GM12878 (cell line): Measurements from ENCODE around the gene SLC35A5. TPM values are rescaled to one million over a fixed set of nuclear protein-coding genes. Genes with fewer than 3 reads are reported as not detected.

Experiments
- ATAC-seq: fragments of 200-7000 bp; cut with Tn5 transposase; 3 replicates; pipeline ENCODE4 v1.9.1; 2020; ENCODE audit warnings: mild to moderate bottlenecking, moderate library complexity
- BruUV-seq: library from RNA; stranded (reverse); fragments of 400-500 nt; replicated peaks from 2 replicates; lab custom pipeline; 2021; lab: Mats Ljungman, UMichigan
- CTCF ChIA-PET: fragments of 300-600 bp; sonication (Branson Sonifier 250); formaldehyde crosslinking; extraction: SDS; loops from one replicate; lab custom pipeline; 2021; ENCODE audit warnings: inconsistent platforms; lab: Yijun Ruan, JAX
- POLR2A ChIA-PET: fragments of 350-600 bp; formaldehyde crosslinking; extraction: SDS; loops from one replicate; lab custom pipeline; 2021; ENCODE audit warnings: inconsistent platforms; lab: Charles Lee
- RAD21 ChIA-PET: fragments of 300-600 bp; sonication (Branson Sonifier 250); formaldehyde crosslinking; loops from one replicate; lab custom pipeline; 2023; ENCODE audit warnings: antibody characterized with exemption; ENCODE audit not compliant: unreplicated experiment; lab: Charles Lee
- SMC1A ChIA-PET: fragments of 300-600 bp; sonication (Branson Sonifier 250); formaldehyde crosslinking; loops from one replicate; lab custom pipeline; 2023; ENCODE audit not compliant: unreplicated experiment, uncharacterized antibody; lab: Charles Lee
- DNase-seq: peaks from one replicate; pipeline ENCODE4 v3.0.0-alpha.2; 2011; ENCODE audit warnings: low read depth, low spot score
- FAIRE-seq: peaks from 3 replicates; lab custom pipeline; 2011; peaks lifted over from hg19 to GRCh38; lab: Jason Lieb, UNC
- H2AFZ ChIP-seq: 2 replicates; pipeline ENCODE4 v1.6.0; 2011; ENCODE audit warnings: low read depth, low read length, control low read depth; ENCODE audit not compliant: control insufficient read depth
- H3K27ac ChIP-seq: 2 replicates; pipeline ENCODE4 v1.5.1; 2011; ENCODE audit warnings: control low read depth; ENCODE audit not compliant: control insufficient read depth, insufficient read depth
- H3K27me3 ChIP-seq, 2 experiments: replicated peaks in 1 of 2; 2 replicates each; pipeline versions ENCODE4 v1.6.0 to v1.6.1; 2011; ENCODE audit warnings: low read length in 1 of 2; ENCODE audit not compliant: control insufficient read depth in 2 of 2, insufficient read depth in 2 of 2
- H3K36me3 ChIP-seq, 2 experiments: 2 replicates each; pipeline ENCODE4 v1.5.1; 2011; ENCODE audit warnings: low read length in 1 of 2; ENCODE audit not compliant: control insufficient read depth in 2 of 2, insufficient read depth in 2 of 2
- H3K4me1 ChIP-seq: 2 replicates; pipeline ENCODE4 v1.6.1; 2011; ENCODE audit warnings: mild to moderate bottlenecking, low read length, moderate library complexity, mixed read lengths; ENCODE audit not compliant: control insufficient read depth, insufficient read depth
- H3K4me2 ChIP-seq: 2 replicates; pipeline ENCODE4 v1.6.0; 2011; ENCODE audit warnings: control low read depth; ENCODE audit not compliant: control insufficient read depth, insufficient read depth
- H3K4me3 ChIP-seq: fragments of 200-600 bp; sonication (generic); 2 replicates; pipeline ENCODE4 v1.5.1; 2016
- H3K79me2 ChIP-seq: 2 replicates; pipeline ENCODE4 v1.6.0; 2011; ENCODE audit warnings: low read length; ENCODE audit not compliant: control insufficient read depth, insufficient read depth
- H3K9ac ChIP-seq: 2 replicates; pipeline ENCODE4 v1.8.0; 2011; ENCODE audit warnings: low read length, control low read depth, mixed read lengths; ENCODE audit not compliant: control insufficient read depth, insufficient read depth
- H3K9me3 ChIP-seq: replicated peaks from 3 replicates; pipeline ENCODE4 v1.5.1; 2011; ENCODE audit warnings: mild to moderate bottlenecking, low read length; ENCODE audit not compliant: control insufficient read depth, insufficient read depth
- H4K20me1 ChIP-seq: 2 replicates; pipeline ENCODE4 v1.6.0; 2011; ENCODE audit not compliant: control insufficient read depth, insufficient read depth
- ATF7 ChIP-seq: fragments of 450-650 bp; IDR thresholded peaks from 2 replicates; pipeline ENCODE4 v1.6.1; 2016; ENCODE audit warnings: low read depth, mild to moderate bottlenecking
- EED ChIP-seq: sonication (generic); IDR thresholded peaks from 2 replicates; pipeline ENCODE4 v1.6.1; 2016; ENCODE audit warnings: antibody characterized with exemption, low read depth
- EP300 ChIP-seq, 2 experiments: fragments of 150-350 bp in 1 of 2; IDR thresholded peaks; 2 replicates each; pipeline ENCODE4 v1.6.1; 2011 to 2012; ENCODE audit warnings: low read depth in 2 of 2, low read length in 2 of 2, borderline replicate concordance in 1 of 2, improper control_type of control experiment in 1 of 2, inconsistent platforms in 1 of 2; ENCODE audit not compliant: control insufficient read depth in 1 of 2
- LARP7 ChIP-seq: fragments of 450-650 bp; IDR thresholded peaks from 2 replicates; pipeline ENCODE4 v1.6.1; 2017; ENCODE audit warnings: mild to moderate bottlenecking
- PAX8 ChIP-seq: fragments of 450-650 bp; IDR thresholded peaks from 2 replicates; pipeline ENCODE4 v1.6.1; 2017; ENCODE audit warnings: mild to moderate bottlenecking, moderate library complexity
- RCOR1 ChIP-seq: conservative IDR thresholded peaks from 2 replicates; pipeline ENCODE4 v1.6.1; 2012; ENCODE audit warnings: low read depth, low read length, improper control_type of control experiment
- SREBF2 ChIP-seq: IDR thresholded peaks from 2 replicates; pipeline ENCODE4 v1.6.1; 2012; ENCODE audit warnings: mild to moderate bottlenecking, low read length
- ZBED1 ChIP-seq: IDR thresholded peaks from 2 replicates; pipeline ENCODE4 v1.6.1; 2016; ENCODE audit warnings: borderline replicate concordance
- ZSCAN29 ChIP-seq: fragments of 450-650 bp; IDR thresholded peaks from 2 replicates; pipeline ENCODE4 v1.6.1; 2017; ENCODE audit warnings: mild to moderate bottlenecking, moderate library complexity
- WGBS: methylation state at CpG from one replicate; pipeline ENCODE4 v1.1.6; 2016; ENCODE audit warnings: low lambda C conversion rate; ENCODE audit not compliant: insufficient replicate concordance, insufficient coverage; ENCODE audit errors: missing lambda C conversion rate; 5-methylcytosine and 5-hydroxymethylcytosine counted together
- in situ Hi-C: fragments of 300-500 bp; cut with MboI; formaldehyde crosslinking; loops from 9 replicates; pipeline ENCODE4 v1.14.3; 2018; ENCODE audit warnings: mixed read lengths
- intact Hi-C: fragments of 100-400 bp; cut with micrococcal nuclease; formaldehyde crosslinking; loops from one replicate; pipeline ENCODE4 v1.14.2; 2022; ENCODE audit not compliant: unreplicated experiment
- polyA plus RNA-seq, 11 experiments: library from polyadenylated mRNA; depleted of rRNA in 4 of 11; unstranded in 6 of 11; stranded (reverse) in 5 of 11; fragments of >200 nt; fragmentation: Nextera tagmentation in 4 of 11; fragmentation: Illumina TruSeq in 1 of 11; extraction: Ambion mirVana in 4 of 11; extraction: Trizol in 1 of 11; gene quantifications; 1 replicate in 1 of 11; 2 replicates in 10 of 11; pipeline versions ENCODE4 v1.2.1 to v1.2.3, GENCODE V29; 2011 to 2016; ENCODE audit warnings: inconsistent platforms in 2 of 11, missing spikeins in 2 of 11, low read depth in 1 of 11
- total RNA-seq, 4 experiments: library from RNA; depleted of rRNA in 3 of 4; stranded (reverse); fragments of >200 nt in 3 of 4; fragmentation: Illumina TruSeq in 1 of 4; extraction: Trizol in 1 of 4; gene quantifications; 2 replicates each; pipeline versions ENCODE4 v1.2.1 to v1.2.3, GENCODE V29; 2013 to 2021
- TF ChIP-seq, protein P1 (sequence below): fragments of 450-650 bp; conservative IDR thresholded peaks from 2 replicates; pipeline ENCODE4 v1.6.1; 2017; ENCODE audit warnings: mild to moderate bottlenecking, moderate library complexity
- TF ChIP-seq, protein P2 (sequence below): IDR thresholded peaks from 2 replicates; pipeline ENCODE4 v1.6.1; 2011; ENCODE audit warnings: borderline replicate concordance, low read depth, mild to moderate bottlenecking, moderate library complexity, low read length; ENCODE audit not compliant: insufficient read depth, poor library complexity, severe bottlenecking
- TF ChIP-seq, protein P3 (sequence below): fragments of 450-650 bp; IDR thresholded peaks from 2 replicates; pipeline ENCODE4 v1.6.1; 2017; ENCODE audit warnings: mild to moderate bottlenecking, moderate library complexity
- TF ChIP-seq, protein P4 (sequence below): fragments of 450-650 bp; IDR thresholded peaks from 2 replicates; pipeline ENCODE4 v1.6.1; 2016; ENCODE audit warnings: mild to moderate bottlenecking

The SLC35A5 gene
- total and polyA plus RNA-seq, 10 of the 15 experiments (the other 5 are each of a cell fraction or from before 2014, with no cell fraction given): 10.9 to 38.1 (median 16.0) TPM

- TF ChIP-seq, protein P1, sequence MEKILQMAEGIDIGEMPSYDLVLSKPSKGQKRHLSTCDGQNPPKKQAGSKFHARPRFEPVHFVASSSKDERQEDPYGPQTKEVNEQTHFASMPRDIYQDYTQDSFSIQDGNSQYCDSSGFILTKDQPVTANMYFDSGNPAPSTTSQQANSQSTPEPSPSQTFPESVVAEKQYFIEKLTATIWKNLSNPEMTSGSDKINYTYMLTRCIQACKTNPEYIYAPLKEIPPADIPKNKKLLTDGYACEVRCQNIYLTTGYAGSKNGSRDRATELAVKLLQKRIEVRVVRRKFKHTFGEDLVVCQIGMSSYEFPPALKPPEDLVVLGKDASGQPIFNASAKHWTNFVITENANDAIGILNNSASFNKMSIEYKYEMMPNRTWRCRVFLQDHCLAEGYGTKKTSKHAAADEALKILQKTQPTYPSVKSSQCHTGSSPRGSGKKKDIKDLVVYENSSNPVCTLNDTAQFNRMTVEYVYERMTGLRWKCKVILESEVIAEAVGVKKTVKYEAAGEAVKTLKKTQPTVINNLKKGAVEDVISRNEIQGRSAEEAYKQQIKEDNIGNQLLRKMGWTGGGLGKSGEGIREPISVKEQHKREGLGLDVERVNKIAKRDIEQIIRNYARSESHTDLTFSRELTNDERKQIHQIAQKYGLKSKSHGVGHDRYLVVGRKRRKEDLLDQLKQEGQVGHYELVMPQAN: no peak
- TF ChIP-seq, protein P2, sequence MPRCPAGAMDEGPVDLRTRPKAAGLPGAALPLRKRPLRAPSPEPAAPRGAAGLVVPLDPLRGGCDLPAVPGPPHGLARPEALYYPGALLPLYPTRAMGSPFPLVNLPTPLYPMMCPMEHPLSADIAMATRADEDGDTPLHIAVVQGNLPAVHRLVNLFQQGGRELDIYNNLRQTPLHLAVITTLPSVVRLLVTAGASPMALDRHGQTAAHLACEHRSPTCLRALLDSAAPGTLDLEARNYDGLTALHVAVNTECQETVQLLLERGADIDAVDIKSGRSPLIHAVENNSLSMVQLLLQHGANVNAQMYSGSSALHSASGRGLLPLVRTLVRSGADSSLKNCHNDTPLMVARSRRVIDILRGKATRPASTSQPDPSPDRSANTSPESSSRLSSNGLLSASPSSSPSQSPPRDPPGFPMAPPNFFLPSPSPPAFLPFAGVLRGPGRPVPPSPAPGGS: no peak
- TF ChIP-seq ZBED1: no peak
These were observed 7.4 kb downstream of the SLC35A5 start (continued) for GRCh38 chr3:112569265-112569664.

DNA sequence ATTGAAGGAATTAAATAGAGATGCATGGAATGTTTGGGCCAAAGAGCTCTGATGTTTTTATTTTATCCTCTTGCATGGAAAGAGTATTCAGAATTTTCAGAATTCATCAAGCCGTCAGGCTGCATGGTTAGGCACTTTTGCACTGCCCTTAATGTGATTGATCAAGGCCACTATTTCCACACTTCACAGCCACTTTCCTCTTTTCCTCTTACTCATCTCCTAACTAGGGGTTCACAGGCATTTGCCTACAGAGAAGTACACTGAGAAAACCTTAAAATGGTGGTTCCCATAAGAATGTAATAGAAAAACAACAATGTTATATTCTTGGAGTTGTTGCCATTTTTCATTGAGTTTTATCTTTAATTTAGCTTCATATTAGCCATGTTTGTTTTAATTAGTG is 10.9 kb downstream of the SLC35A5 start:
- POLR2A ChIA-PET: no interaction called here
- no peak for ATAC-seq
- TF ChIP-seq PAX8: no peak
- no peak for TF ChIP-seq EP300 (IDR thresholded peaks at IDR 0.05; ENCODE audit: borderline replicate concordance in 1 of 2, control insufficient read depth in 1 of 2, low read depth in 2 of 2, low read length in 2 of 2)
- no peak for TF ChIP-seq ZSCAN29
- TF ChIP-seq, protein P3, sequence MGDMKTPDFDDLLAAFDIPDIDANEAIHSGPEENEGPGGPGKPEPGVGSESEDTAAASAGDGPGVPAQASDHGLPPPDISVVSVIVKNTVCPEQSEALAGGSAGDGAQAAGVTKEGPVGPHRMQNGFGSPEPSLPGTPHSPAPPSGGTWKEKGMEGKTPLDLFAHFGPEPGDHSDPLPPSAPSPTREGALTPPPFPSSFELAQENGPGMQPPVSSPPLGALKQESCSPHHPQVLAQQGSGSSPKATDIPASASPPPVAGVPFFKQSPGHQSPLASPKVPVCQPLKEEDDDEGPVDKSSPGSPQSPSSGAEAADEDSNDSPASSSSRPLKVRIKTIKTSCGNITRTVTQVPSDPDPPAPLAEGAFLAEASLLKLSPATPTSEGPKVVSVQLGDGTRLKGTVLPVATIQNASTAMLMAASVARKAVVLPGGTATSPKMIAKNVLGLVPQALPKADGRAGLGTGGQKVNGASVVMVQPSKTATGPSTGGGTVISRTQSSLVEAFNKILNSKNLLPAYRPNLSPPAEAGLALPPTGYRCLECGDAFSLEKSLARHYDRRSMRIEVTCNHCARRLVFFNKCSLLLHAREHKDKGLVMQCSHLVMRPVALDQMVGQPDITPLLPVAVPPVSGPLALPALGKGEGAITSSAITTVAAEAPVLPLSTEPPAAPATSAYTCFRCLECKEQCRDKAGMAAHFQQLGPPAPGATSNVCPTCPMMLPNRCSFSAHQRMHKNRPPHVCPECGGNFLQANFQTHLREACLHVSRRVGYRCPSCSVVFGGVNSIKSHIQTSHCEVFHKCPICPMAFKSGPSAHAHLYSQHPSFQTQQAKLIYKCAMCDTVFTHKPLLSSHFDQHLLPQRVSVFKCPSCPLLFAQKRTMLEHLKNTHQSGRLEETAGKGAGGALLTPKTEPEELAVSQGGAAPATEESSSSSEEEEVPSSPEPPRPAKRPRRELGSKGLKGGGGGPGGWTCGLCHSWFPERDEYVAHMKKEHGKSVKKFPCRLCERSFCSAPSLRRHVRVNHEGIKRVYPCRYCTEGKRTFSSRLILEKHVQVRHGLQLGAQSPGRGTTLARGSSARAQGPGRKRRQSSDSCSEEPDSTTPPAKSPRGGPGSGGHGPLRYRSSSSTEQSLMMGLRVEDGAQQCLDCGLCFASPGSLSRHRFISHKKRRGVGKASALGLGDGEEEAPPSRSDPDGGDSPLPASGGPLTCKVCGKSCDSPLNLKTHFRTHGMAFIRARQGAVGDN: no peak
- TF ChIP-seq EED: no peak
- TF ChIP-seq SREBF2: no peak
- TF ChIP-seq RCOR1: no peak
- TF ChIP-seq, protein P4, sequence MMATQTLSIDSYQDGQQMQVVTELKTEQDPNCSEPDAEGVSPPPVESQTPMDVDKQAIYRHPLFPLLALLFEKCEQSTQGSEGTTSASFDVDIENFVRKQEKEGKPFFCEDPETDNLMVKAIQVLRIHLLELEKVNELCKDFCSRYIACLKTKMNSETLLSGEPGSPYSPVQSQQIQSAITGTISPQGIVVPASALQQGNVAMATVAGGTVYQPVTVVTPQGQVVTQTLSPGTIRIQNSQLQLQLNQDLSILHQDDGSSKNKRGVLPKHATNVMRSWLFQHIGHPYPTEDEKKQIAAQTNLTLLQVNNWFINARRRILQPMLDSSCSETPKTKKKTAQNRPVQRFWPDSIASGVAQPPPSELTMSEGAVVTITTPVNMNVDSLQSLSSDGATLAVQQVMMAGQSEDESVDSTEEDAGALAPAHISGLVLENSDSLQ: no peak
- TF ChIP-seq ATF7: no peak
- no peak for TF ChIP-seq LARP7
- TF ChIP-seq, protein P2: no peak

More for the DNA sequence above, 10.9 kb downstream of the SLC35A5 start:
- Histone ChIP-seq H3K36me3 (peaks cover 0 to 4% of the 10 kb centered on the region in 2 experiments; a peak in 1 of 4 replicates), H4K20me1 (no peaks in the 10 kb centered on the region), H3K9ac (no peak overlapping the region), H2AFZ (no peak overlapping the region), H3K27ac (no peak overlapping the region), H3K4me2 (no peak overlapping the region), H3K9me3 (no peaks in the 10 kb centered on the region), H3K4me1 (no peaks in the 10 kb centered on the region), H3K27me3 (no peaks in the 10 kb centered on the region), H3K79me2 (no peaks in the 10 kb centered on the region), H3K4me3 (no peak overlapping the region)
- FAIRE-seq: no peak
- WGBS: 100% methylated on average over 1 of the region's 1 CpG
- RAD21 ChIA-PET: no interaction called here
- DNase-seq: no peak
- SMC1A ChIA-PET: interaction anchor here (1.0 to 3.0 kb wide), 2 partner anchors 10 kb away, joined by 5 to 12 read pairs; no protein-coding TSS in a partner anchor
- intact Hi-C loops (no loop called here), in situ Hi-C loops (no loop called here)
- CTCF ChIA-PET: interaction anchor here (0.7 to 1.8 kb wide), 4 partner anchors 9 to 34 kb away, joined by 3 to 7 read pairs (median 3); no protein-coding TSS in a partner anchor
- no TSS peak for BruUV-seq
